HG03196 (cell line): ENCODE measurements around the gene TP73.
A peak's percentile ranks its signal among the peaks of the same experiment; 100 is the strongest.

Experiments
- ATAC-seq: cut with Tn5 transposase; IDR thresholded peaks from one replicate; pipeline ENCODE4 v1.9.1; 2021; ENCODE audit not compliant: unreplicated experiment

TP73 gene

GRCh38 chr1:3670823-3671265 lies 18.5 kb downstream of the TP73 start:
- no peak for ATAC-seq

GRCh38 chr1:3671371-3672180 lies 19.3 kb downstream of the TP73 start:
- ATAC-seq: no peak

GRCh38 chr1:3672231-3672970 lies 20.1 kb downstream of the TP73 start:
- ATAC-seq: no peak

GRCh38 chr1:3672971-3673361 lies 20.6 kb downstream of the TP73 start:
- no peak for ATAC-seq

- no peak for ATAC-seq
Observed at GRCh38 chr1:3673381-3674099, 21.2 kb downstream of the TP73 start.

GRCh38 chr1:3674100-3675094 lies 22.1 kb downstream of the TP73 start:
- no peak for ATAC-seq

GRCh38 chr1:3675436-3675835 lies 23.1 kb downstream of the TP73 start:
- no peak for ATAC-seq

GRCh38 chr1:3676581-3677470 lies 24.5 kb downstream of the TP73 start:
- ATAC-seq: peak; percentile 58

- ATAC-seq: peak; percentile 5
Observed at GRCh38 chr1:3677484-3677883, 25.2 kb downstream of the TP73 start.

GRCh38 chr1:3678361-3679097 lies 26.2 kb downstream of the TP73 start:
- ATAC-seq: no peak

- ATAC-seq: no peak
Observed at GRCh38 chr1:3679098-3679555, 26.8 kb downstream of the TP73 start.

GRCh38 chr1:3679799-3680453 lies 27.6 kb downstream of the TP73 start:
- no peak for ATAC-seq

GRCh38 chr1:3680488-3681230 lies 28.3 kb downstream of the TP73 start:
- no peak for ATAC-seq

- no peak for ATAC-seq
Observed at GRCh38 chr1:3681231-3681897, 29.0 kb downstream of the TP73 start.

GRCh38 chr1:3681898-3682806 lies 29.8 kb downstream of the TP73 start:
- ATAC-seq: no peak

GRCh38 chr1:3683197-3683596 lies 30.9 kb downstream of the TP73 start:
- no peak for ATAC-seq
